ENCODE measurements around the gene SPTBN1.

DNA sequence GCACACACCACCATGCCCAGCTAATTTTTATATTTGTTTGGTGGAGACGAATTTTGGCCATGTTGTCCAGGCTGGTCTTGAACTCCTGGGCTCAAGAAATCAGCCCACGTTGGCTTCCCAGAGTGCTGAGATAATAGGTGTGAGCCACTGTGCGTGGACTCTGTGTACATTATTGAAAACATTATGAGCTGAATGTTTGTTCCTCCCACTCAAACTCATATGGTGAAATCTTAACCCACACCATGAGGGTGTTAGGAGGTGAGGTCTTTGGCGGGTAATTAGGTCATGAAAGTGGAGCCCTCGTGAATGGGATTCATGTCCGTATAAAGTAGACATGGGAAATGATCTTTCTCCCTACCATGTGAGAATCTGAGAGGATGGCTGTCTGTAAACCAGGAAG, 83.6 kb downstream of the SPTBN1 start:
- TF ChIP-seq EZH2 (IDR thresholded peaks at IDR 0.05; ENCODE audit: borderline replicate concordance, low read depth, low read length, poor library complexity, severe bottlenecking): no peak
- no peak for TF ChIP-seq CTCF (conservative IDR thresholded peaks at IDR 0.05; ENCODE audit: low read depth, low read length)

All from A673 (cell line).